PC-9 (cell line): ENCODE measurements around the gene CCDC85C.

Source experiments
- CTCF ChIP-seq: fragments of 200-600 bp; sonication (generic); conservative IDR thresholded peaks from 2 replicates; pipeline ENCODE4 v1.6.1; 2017; ENCODE audit warnings: mixed run types, antibody characterized with exemption, mild to moderate bottlenecking, moderate library complexity
- EZH2 ChIP-seq: fragments of 200-600 bp; sonication (generic); IDR thresholded peaks from 2 replicates; pipeline ENCODE4 v1.8.0; 2017; ENCODE audit warnings: antibody characterized with exemption, low read depth

DNA sequence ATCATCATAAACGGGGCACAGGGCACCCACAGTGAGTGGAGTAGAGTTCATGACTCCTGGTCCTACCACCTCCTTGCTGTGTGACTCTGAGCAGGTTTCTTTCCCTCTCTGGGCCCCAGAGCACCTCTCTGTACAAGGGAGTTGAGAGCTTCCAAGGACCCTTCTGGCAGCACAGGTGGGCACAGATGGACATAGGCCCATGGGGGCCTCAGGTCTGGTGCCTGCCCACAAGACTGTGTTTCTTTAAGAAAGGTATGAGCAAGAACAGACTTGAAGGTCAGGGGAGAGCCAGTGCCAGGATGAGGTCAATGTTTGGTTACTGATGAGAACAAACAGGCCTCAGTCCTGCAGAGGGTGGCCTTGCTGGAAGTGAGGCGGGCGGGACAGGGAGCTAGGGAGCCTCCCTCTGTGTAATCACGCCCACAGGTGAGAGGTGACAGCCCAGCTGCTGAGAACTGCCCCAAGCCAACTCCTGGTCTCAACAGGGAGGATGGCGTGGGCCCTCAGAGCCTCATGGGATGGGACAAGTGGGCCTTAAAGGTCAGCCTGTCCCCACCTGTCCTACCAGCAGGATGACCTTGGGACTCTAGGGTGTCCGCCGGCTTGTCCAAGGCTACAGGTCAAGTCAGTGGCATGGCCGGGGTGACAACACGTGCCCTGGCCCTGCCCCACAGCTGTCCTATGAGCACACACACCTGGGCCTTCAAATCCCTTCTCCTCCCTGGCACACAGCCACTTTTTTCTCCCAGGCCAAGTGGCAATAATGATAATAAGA is 49.1 kb downstream of the CCDC85C start:
- TF ChIP-seq CTCF = no peak
- no peak for TF ChIP-seq EZH2
